Activated naive CD4-positive, alpha-beta T cell treated with anti-CD3 and anti-CD28 coated beads, Interleukin-2, amount 10 ng/mL, durations not matched to agents 7 days and 5 days (primary cell): ENCODE data around the gene MMP1.
"Not testable (repeated sequence)": the region's sequence is repeated elsewhere in the genome, so short reads cannot be mapped to it uniquely, and the experiment has no call there.

Experiments used
- CTCF ChIA-PET: fragments of 350-600 bp; sonication (Branson Sonifier 250); formaldehyde crosslinking; loops from one replicate; lab custom pipeline; 2021; ENCODE audit warnings: antibody characterized with exemption; lab: Charles Lee
- DNase-seq: peaks from one replicate; pipeline ENCODE4 v3.0.0-alpha.2; 2020
- H3K27ac Mint-ChIP-seq: one replicate; pipeline ENCODE4 v1.8.0; 2021; ENCODE audit warnings: mild to moderate bottlenecking, moderate library complexity, mixed read lengths
- H3K27me3 Mint-ChIP-seq: one replicate; pipeline ENCODE4 v1.8.0; 2021; ENCODE audit warnings: mild to moderate bottlenecking, mixed read lengths
- H3K36me3 Mint-ChIP-seq: one replicate; pipeline ENCODE4 v1.8.0; 2021; ENCODE audit warnings: mixed read lengths
- H3K4me1 Mint-ChIP-seq: one replicate; pipeline ENCODE4 v1.8.0; 2021; ENCODE audit warnings: mixed read lengths
- H3K4me3 Mint-ChIP-seq: one replicate; pipeline ENCODE4 v1.8.0; 2021; ENCODE audit warnings: mild to moderate bottlenecking, moderate library complexity, mixed read lengths
- H3K9me3 Mint-ChIP-seq: one replicate; pipeline ENCODE4 v1.8.0; 2021; ENCODE audit warnings: mixed read lengths

Gene MMP1

GRCh38 chr11:102762361-102762767, 35.6 kb downstream of the MMP1 start:
- Mint-ChIP-seq H3K27me3 (no peaks in the 10 kb centered on the region), H3K4me3 (no peak overlapping the region), H3K9me3 (no peaks in the 10 kb centered on the region), H3K4me1 (no peaks in the 10 kb centered on the region), H3K36me3 (no peaks in the 10 kb centered on the region), H3K27ac (no peak overlapping the region)
- DNase-seq, result no peak
- CTCF ChIA-PET, result interaction anchor here (0.6 kb wide), 1 partner anchor 846 kb away, joined by 4 read pairs; no protein-coding TSS in a partner anchor

DNA sequence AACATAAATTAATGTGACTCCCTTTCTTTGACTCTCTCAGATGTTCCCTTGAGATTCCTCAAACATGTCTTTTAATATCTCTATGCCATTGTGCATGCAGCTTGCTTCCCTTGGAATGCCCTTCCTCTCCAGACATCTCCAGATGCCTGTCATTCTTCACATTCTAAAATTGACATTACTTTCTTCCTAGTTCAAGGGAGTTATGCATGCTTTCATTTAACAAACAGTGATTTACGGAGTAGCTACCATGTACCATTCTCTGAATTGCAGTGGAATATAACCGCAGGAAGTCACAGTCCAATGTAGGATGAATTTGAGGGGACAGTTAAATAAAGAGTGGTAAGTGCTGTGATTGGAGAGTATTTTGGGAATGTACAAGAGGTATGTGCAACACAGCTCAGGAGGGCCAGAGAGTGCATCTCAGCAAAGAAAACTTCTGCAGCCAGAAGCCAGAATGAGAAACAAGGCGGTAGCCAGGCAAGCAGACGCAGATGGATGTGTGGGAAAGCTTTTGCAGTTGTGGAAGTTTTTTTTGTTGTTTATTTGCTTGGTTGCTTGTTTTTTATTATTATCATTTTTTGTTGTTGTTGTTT, 36.2 kb downstream of the MMP1 start:
- no peak overlapping the region for H3K4me3 Mint-ChIP-seq
- H3K36me3 Mint-ChIP-seq, result no peaks in the 10 kb centered on the region
- H3K27me3 Mint-ChIP-seq, result no peaks in the 10 kb centered on the region
- H3K4me1 Mint-ChIP-seq, result no peaks in the 10 kb centered on the region
- H3K9me3 Mint-ChIP-seq, result no peaks in the 10 kb centered on the region
- no peak overlapping the region for H3K27ac Mint-ChIP-seq
- CTCF ChIA-PET, result interaction anchor here (0.6 kb wide), 1 partner anchor 847 kb away, joined by 4 read pairs; no protein-coding TSS in a partner anchor
- DNase-seq, result no peak

DNA sequence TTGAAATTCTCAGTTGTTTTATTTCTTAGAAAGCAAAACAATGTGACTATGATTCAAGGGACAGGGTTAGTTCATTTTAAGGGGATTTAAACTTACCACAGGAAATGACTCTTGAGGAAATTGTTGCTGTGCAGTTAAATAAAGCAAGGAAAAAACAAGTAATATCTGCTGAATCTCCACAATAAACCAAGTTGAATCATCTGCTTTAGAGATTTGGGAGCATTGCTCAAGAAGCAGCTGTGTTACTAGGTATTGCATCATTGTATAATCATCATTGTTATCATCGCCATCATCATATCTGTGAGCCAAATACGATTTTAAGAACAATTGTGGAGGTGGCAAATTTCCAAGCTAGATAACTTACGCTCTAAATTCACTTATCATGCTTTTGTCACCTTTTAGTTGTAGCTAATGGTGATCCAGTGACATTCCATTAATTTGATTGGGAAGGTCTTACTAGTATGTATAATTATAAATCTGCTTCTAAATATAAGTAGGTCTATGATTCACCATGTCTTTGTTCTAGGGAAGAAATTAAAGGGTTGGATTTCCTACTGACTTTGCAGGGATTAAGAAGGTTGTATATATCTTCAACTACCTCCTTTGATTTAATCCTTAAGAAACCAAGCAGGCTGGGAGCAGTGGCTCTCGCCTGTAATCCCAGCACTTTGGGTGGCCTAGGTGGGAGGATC, 37.5 kb downstream of the MMP1 start:
- Mint-ChIP-seq H3K27ac (peak overlapping the region; percentile 9), H3K36me3 (no peaks in the 10 kb centered on the region), H3K27me3 (no peaks in the 10 kb centered on the region), H3K4me1 (no peaks in the 10 kb centered on the region), H3K9me3 (no peaks in the 10 kb centered on the region), H3K4me3 (no peak overlapping the region)
- DNase-seq, result no peak
- CTCF ChIA-PET, result interaction anchor here (0.6 kb wide), 1 partner anchor 102 kb away, joined by 4 read pairs; no protein-coding TSS in a partner anchor

DNA sequence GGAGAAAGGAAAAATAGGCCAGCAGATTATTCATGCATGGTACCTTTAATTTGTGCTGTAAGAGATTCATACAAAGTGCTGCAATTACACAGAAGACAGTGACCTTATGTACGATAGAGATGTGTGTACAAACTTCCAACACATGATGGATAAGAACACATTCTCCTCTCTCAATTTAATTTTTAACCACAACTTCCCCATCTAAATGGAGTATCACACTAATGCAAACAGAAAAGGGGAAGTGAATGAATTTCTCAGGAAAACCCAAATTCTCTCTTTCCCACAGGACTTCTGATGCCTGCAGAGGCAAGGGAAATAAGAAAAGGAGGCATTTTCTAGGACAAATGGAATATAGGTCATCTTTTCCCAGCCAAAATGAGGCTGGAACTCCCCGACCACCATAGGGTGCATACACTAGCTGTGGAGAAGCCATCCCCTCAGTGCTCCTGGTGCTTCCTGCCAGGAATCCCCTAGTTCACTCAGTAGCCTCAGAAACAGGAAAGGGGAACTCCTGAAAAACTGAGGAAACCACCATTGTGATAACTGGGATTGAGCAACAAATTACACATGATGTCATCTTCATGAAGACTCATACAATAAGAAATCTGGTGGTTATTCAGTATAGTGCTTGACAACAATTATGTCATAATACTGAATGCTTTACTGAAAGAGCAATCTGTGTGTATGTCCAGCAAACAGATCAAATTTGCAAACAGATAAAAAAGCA, 40.0 kb downstream of the MMP1 start:
- H3K36me3 Mint-ChIP-seq, result no peaks in the 10 kb centered on the region
- H3K4me1 Mint-ChIP-seq, result no peaks in the 10 kb centered on the region
- CTCF ChIA-PET, result no interaction called here
- no peak overlapping the region for H3K4me3 Mint-ChIP-seq
- peaks cover 5% of the 10 kb centered on the region for H3K27me3 Mint-ChIP-seq
- DNase-seq, result no peak
- no peaks in the 10 kb centered on the region for H3K9me3 Mint-ChIP-seq
- no peak overlapping the region for H3K27ac Mint-ChIP-seq

- Mint-ChIP-seq H3K9me3 (no peaks in the 10 kb centered on the region), H3K27me3 (peaks cover 5% of the 10 kb centered on the region), H3K36me3 (no peaks in the 10 kb centered on the region), H3K4me1 (no peaks in the 10 kb centered on the region), H3K27ac (no peak overlapping the region), H3K4me3 (no peak overlapping the region)
- no peak for DNase-seq
- CTCF ChIA-PET, result interaction anchor here (0.9 to 1.4 kb wide), 2 partner anchors 19 to 20 kb away, joined by 3 to 4 read pairs; no protein-coding TSS in a partner anchor
Measured at GRCh38 chr11:102753267-102753666, 44.7 kb downstream of the MMP1 start.

GRCh38 chr11:102751673-102752072, 46.3 kb downstream of the MMP1 start:
- CTCF ChIA-PET, result no interaction called here
- Mint-ChIP-seq H3K27me3 (peaks cover 5% of the 10 kb centered on the region), H3K27ac (no peak overlapping the region), H3K36me3 (no peaks in the 10 kb centered on the region), H3K9me3 (no peaks in the 10 kb centered on the region), H3K4me3 (no peak overlapping the region), H3K4me1 (no peaks in the 10 kb centered on the region)
- DNase-seq, result no peak

GRCh38 chr11:102749101-102749722, 48.7 kb downstream of the MMP1 start:
- H3K36me3 Mint-ChIP-seq, result no peaks in the 10 kb centered on the region

DNA sequence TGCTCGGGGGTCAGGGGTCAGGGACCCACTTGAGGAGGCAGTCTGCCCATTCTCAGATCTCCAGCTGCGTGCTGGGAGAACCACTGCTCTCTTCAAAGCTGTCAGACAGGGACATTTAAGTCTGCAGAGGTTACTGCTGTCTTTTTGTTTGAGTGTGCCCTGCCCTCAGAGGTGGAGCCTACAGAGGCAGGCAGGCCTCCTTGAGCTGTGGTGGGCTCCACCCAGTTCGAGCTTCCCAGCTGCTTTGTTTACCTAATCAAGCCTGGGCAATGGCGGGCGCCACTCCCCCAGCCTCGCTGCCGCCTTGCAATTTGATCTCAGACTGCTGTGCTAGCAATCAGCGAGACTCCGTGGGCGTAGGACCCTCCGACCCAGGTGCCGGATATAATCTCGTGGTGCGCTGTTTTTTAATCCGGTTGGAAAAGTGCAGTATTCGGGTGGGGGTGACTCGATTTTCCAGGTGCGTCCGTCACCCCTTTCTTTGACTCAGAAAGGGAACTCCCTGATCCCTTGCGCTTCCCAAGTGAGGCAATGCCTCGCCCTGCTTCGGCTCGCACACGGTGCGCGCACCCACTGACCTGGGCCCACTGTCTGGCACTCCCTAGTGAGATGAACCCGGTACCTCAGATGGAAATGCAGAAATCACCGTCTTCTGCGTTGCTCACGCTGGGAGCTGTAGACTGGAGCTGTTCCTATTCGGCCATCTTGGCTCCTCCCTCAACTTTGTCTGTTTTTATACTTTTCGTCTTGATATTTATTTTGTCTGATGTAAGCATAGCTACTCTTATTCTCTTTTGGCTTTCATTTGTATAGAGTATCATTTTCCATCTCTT, 51.0 kb downstream of the MMP1 start:
- H3K9me3 Mint-ChIP-seq, H3K27ac Mint-ChIP-seq, H3K36me3 Mint-ChIP-seq, DNase-seq, CTCF ChIA-PET, H3K4me3 Mint-ChIP-seq, H3K27me3 Mint-ChIP-seq, H3K4me1 Mint-ChIP-seq: not testable (repeated sequence)

More at GRCh38 chr11:102749101-102749722, 48.7 kb downstream of the MMP1 start:
- CTCF ChIA-PET, result no interaction called here
- Mint-ChIP-seq H3K4me3 (no peak overlapping the region), H3K27me3 (no peaks in the 10 kb centered on the region), H3K4me1 (no peaks in the 10 kb centered on the region), H3K9me3 (no peaks in the 10 kb centered on the region), H3K27ac (no peak overlapping the region)
- DNase-seq, result no peak
